ENCODE measurements around the gene PHF23. TPM values are rescaled to one million over a fixed set of nuclear protein-coding genes. Genes with fewer than 3 reads are reported as not detected.

Gene PHF23
- total and polyA plus RNA-seq, 9 donors = 19.4 to 57.7 (median 41.0) TPM

DNA sequence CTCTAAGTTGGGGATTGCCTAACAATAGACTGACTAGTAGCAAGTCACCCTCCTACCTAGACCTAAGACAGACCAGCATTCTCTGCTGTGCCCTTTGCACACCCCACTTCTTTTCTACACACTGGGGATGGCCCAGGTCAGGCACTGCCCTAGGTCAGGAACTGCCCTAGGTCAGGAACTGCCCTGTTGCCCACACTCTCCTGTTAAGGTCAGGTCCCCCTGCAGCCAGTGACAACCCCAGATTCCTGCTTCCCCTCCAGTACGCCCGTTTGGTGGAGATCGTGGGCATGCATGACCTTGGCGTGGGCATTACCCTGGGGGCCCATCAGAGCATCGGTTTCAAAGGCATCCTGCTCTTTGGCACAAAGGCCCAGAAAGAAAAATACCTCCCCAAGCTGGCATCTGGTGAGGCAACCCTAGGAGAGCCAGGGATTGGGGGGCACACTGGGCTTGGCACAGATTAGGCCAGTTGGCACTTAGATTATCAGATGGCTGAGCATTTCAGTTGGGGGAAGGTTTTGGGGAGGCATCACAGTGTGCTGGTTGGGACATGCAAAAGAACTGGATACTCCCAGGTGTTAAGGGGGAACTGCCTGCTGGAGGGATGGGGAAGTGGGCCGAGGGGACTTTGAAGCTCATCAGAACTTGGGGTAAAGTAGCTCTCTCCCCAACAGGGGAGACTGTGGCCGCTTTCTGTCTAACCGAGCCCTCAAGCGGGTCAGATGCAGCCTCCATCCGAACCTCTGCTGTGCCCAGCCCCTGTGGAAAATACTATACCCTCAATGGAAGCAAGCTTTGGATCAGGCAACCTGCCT lies 17.8 kb downstream of the PHF23 start:
- intact Hi-C loops (cut with DNase I) = no loop called here
- Histone ChIP-seq H3K4me1 (ENCODE audit: insufficient read depth) (peaks cover 12% of the 10 kb centered on the region), H3K4me3 (no peak overlapping the region), H3K27ac (no peak overlapping the region), H3K36me3 (no peaks in the 10 kb centered on the region), H3K27me3 (no peaks in the 10 kb centered on the region), H3K9me3 (no peaks in the 10 kb centered on the region)
- 57 to 70% (median 63%) methylated on average over 10 of the region's 10 CpGs for WGBS, 3 donors
- DNase-seq = peak in 1 of 5 donors; percentile 27
- no peak for TF ChIP-seq EP300 (IDR thresholded peaks at IDR 0.05)
- TF ChIP-seq, protein P1, sequence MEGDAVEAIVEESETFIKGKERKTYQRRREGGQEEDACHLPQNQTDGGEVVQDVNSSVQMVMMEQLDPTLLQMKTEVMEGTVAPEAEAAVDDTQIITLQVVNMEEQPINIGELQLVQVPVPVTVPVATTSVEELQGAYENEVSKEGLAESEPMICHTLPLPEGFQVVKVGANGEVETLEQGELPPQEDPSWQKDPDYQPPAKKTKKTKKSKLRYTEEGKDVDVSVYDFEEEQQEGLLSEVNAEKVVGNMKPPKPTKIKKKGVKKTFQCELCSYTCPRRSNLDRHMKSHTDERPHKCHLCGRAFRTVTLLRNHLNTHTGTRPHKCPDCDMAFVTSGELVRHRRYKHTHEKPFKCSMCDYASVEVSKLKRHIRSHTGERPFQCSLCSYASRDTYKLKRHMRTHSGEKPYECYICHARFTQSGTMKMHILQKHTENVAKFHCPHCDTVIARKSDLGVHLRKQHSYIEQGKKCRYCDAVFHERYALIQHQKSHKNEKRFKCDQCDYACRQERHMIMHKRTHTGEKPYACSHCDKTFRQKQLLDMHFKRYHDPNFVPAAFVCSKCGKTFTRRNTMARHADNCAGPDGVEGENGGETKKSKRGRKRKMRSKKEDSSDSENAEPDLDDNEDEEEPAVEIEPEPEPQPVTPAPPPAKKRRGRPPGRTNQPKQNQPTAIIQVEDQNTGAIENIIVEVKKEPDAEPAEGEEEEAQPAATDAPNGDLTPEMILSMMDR (IDR thresholded peaks at IDR 0.05) = no peak
- no peak for TF ChIP-seq POLR2A (IDR thresholded peaks at IDR 0.05)

DNA sequence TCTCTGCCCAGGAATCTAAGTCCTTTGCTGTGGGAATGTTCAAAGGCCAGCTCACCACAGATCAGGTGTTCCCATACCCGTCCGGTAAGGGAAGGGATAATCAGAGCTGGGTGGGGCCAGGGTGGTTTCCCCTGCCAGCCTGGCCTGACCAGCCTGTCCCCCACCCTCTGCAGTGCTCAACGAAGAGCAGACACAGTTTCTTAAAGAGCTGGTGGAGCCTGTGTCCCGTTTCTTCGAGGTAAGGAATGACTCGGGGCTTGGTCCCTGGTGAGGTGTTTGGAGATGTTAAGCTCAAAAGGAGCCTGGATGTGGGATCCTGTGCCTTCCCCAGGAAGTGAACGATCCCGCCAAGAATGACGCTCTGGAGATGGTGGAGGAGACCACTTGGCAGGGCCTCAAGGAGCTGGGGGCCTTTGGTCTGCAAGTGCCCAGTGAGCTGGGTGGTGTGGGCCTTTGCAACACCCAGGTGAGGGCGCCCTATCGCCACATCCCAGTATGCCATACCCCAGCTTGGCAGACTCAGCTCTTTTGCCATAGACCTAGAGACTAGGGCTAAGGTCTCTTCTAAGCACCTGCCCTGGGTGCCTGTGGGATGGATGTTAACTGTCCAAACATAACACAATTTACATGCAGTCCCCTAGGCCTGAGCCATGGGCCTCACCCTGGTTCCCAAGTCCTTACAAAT lies 18.5 kb downstream of the PHF23 start:
- Histone ChIP-seq H3K36me3 (no peaks in the 10 kb centered on the region), H3K4me1 (ENCODE audit: insufficient read depth) (peaks cover 13% of the 10 kb centered on the region), H3K4me3 (peak overlapping the region; percentile 98), H3K27ac (peak overlapping the region; percentile 92 to 95), H3K9me3 (no peaks in the 10 kb centered on the region), H3K27me3 (no peaks in the 10 kb centered on the region)
- WGBS, 3 donors = 20 to 25% (median 22%) methylated on average over 9 to 11 of the region's 11 CpGs
- DNase-seq = peak in 3 of 5 donors; percentile 59 to 67 (median 61)
- intact Hi-C loops (cut with DNase I) = no loop called here
- TF ChIP-seq EP300 (IDR thresholded peaks at IDR 0.05) = no peak
- no peak for TF ChIP-seq POLR2A (IDR thresholded peaks at IDR 0.05)
- TF ChIP-seq, protein P1 (IDR thresholded peaks at IDR 0.05) = no peak

DNA sequence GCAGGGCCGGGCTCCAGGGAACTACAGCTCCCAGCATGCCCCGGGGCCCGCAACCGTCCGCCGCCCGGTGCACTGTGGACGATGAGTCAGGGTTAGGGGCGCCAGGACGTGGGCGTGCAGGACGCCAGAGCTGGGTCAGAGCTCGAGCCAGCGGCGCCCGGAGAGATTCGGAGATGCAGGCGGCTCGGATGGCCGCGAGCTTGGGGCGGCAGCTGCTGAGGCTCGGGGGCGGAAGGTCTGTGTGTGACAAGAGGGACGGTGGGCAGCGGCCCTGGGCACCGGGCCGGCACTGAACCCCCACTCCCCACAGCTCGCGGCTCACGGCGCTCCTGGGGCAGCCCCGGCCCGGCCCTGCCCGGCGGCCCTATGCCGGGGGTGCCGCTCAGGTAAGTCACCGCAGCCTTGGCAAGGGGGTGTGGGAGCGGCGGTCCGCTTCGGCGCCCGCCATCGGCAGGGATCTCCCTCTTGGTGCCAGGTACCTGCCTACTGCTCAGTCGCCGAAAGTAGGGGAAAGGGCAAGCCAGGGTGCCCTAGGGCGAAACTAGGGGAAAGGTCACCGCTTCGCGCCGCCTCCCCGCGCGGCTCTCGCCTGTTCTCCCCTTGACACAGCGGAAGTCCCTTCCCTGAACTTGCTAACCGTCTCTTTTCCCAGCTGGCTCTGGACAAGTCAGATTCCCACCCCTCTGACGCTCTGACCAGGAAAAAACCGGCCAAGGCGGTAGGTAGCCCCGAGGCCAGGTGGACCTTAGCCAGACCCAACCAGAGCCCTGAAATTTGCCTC lies 19.3 kb downstream of the PHF23 start, which contains the start of the genes ACADVL and DLG4:
Gene ACADVL (plus strand): TSS at position 127 of the 781 bp plus-strand sequence. CDS start 47 bp downstream, at position 174.
Gene DLG4 (minus strand): TSS at position 25 of the 781 bp plus-strand sequence.
- Histone ChIP-seq H3K27ac (peak within 1 kb of the TSS; percentile 92 to 95), H3K9me3 (no peaks in the 10 kb centered on the region), H3K27me3 (no peaks in the 10 kb centered on the region), H3K4me3 (peak within 1 kb of the TSS; percentile 98), H3K4me1 (ENCODE audit: insufficient read depth) (peaks cover 16% of the 10 kb centered on the region), H3K36me3 (no peaks in the 10 kb centered on the region)
- no peak for TF ChIP-seq EP300 (IDR thresholded peaks at IDR 0.05)
- TF ChIP-seq POLR2A (IDR thresholded peaks at IDR 0.05) = peak; percentile 85
- TF ChIP-seq, protein P1 (IDR thresholded peaks at IDR 0.05) = peak in 2 of 3 donors; percentile 12 to 14
- WGBS, 3 donors = 1% methylated on average over 47 to 63 of the region's 63 CpGs
- DNase-seq = peak; percentile 93 to 95 (median 95)
- intact Hi-C loops (cut with DNase I) = no loop called here

DNA sequence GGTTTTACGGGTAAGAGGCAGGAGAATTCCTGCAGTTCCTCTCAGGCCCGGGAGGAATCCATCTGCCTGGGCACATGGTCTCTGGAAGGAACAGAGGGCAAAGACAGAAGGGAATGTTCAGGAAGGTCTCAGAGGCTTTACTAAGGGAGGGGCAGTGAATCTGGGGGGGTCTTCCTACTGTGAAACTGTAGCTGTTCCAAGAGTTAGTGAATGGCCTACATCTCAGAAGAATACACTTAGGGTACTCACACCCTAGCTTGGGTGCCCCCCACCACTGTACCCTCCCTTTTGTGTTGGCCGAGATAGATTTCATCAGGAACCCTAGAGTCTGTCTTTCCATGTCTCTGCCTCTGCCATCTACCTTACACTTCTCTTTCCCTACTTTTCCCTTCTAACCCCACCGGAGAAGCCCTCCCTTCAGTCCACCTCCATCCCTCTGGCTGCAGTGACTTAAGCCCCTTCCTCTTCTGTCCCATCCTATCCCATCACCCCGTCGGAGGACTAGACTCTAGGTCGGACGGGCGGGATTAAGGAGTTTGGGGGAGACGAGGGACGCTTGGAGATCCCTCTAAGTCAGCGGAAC lies 19.9 kb downstream of the PHF23 start:
- peak overlapping the region; percentile 98 for H3K4me3 ChIP-seq
- WGBS, 3 donors = 14 to 15% (median 15%) methylated on average over 12 of the region's 12 CpGs
- peaks cover 16% of the 10 kb centered on the region for H3K4me1 ChIP-seq (ENCODE audit: insufficient read depth)
- H3K27me3 ChIP-seq = no peaks in the 10 kb centered on the region
- no peaks in the 10 kb centered on the region for H3K36me3 ChIP-seq
- TF ChIP-seq, protein P1 (IDR thresholded peaks at IDR 0.05) = no peak
- no peak for TF ChIP-seq POLR2A (IDR thresholded peaks at IDR 0.05)
- no peak for TF ChIP-seq EP300 (IDR thresholded peaks at IDR 0.05)
- H3K9me3 ChIP-seq = no peaks in the 10 kb centered on the region
- peak overlapping the region; percentile 47 to 95 for H3K27ac ChIP-seq
- DNase-seq = no peak
- intact Hi-C loops (cut with DNase I) = no loop called here

Measured in ovary (tissue), 9 donors.